H1 (cell line): ENCODE measurements around the gene CHCHD6. TPM values are rescaled to one million over a fixed set of nuclear protein-coding genes. Genes with fewer than 3 reads are reported as not detected.

Experiments used
- CBX8 ChIP-seq: fragments of 300-800, 300-1000 bp; sonication (generic); IDR thresholded peaks from 2 replicates; pipeline ENCODE4 v1.7.1; 2016; ENCODE audit warnings: low read depth, low read length, borderline replicate concordance
- CEBPB ChIP-seq: IDR thresholded peaks from 2 replicates; pipeline ENCODE4 v1.6.1; 2012; ENCODE audit warnings: low read depth, low read length
- CHD2 ChIP-seq: IDR thresholded peaks from 2 replicates; pipeline ENCODE4 v1.6.1; 2012; ENCODE audit warnings: low read length, improper control_type of control experiment
- CTCF ChIP-seq, 3 experiments: IDR thresholded peaks; 1 replicate in 2 of 3; 2 replicates in 1 of 3; pipeline versions ENCODE4 v1.5.1 to v1.6.1; 2011; ENCODE audit warnings: low read length in 3 of 3, mild to moderate bottlenecking in 3 of 3, inconsistent platforms in 2 of 3, low read depth in 1 of 3, moderate library complexity in 1 of 3; ENCODE audit not compliant: insufficient read depth in 1 of 3; ENCODE audit errors: control extremely low read depth in 1 of 3
- KDM5A ChIP-seq: fragments of 200-600 bp; IDR thresholded peaks from 2 replicates; pipeline ENCODE4 v1.7.1; 2012; ENCODE audit warnings: mild to moderate bottlenecking, low read length, inconsistent platforms, mixed read lengths
- RBBP5 ChIP-seq: IDR thresholded peaks from 2 replicates; pipeline ENCODE4 v1.7.1; 2012; ENCODE audit warnings: low read depth, mild to moderate bottlenecking, inconsistent platforms, low read length, moderate library complexity, borderline replicate concordance
- TAF7 ChIP-seq: optimal IDR thresholded peaks from 2 replicates; pipeline ENCODE3; 2011; ENCODE audit warnings: low read depth, mild to moderate bottlenecking, inconsistent platforms, low read length, moderate library complexity, borderline replicate concordance
- polyA plus RNA-seq, 7 experiments: library from polyadenylated mRNA; depleted of rRNA in 3 of 7; stranded (reverse) in 5 of 7; unstranded in 2 of 7; fragments of >200 nt in 5 of 7; fragments of 200-250 nt in 2 of 7; gene quantifications; 1 replicate in 5 of 7; 2 replicates in 1 of 7; 4 replicates in 1 of 7; pipeline versions ENCODE4 v1.2.1 to v1.2.3, GENCODE V29; 2011 to 2013; ENCODE audit warnings: missing spikeins in 2 of 7, mixed read lengths in 2 of 7
- total RNA-seq: library from RNA; stranded (reverse); fragmentation: NEBNext Ultra II Directional; extraction: Animal tissue kit (Norgen Biotek cat#: 25700); gene quantifications from 2 replicates; pipeline ENCODE4 v1.2.1, GENCODE V29; 2021

The CHCHD6 gene
- total and polyA plus RNA-seq, 2 of the 8 experiments (the other 6 are each of a cell fraction or from before 2014, with no cell fraction given) = 32.4 to 37.6 TPM

GRCh38 chr3:126657901-126658300, 46.1 kb upstream of the CHCHD6 start (continued):
- TF ChIP-seq CTCF (IDR thresholded peaks at IDR 0.05; ENCODE audit: control extremely low read depth in 1 of 3, insufficient read depth in 1 of 3, low read depth in 1 of 3, low read length in 3 of 3) = no peak
- TF ChIP-seq TAF7 = no peak
- no peak for TF ChIP-seq CHD2
- TF ChIP-seq RBBP5 = no peak
- no peak for TF ChIP-seq CBX8
- no peak for TF ChIP-seq CEBPB
- TF ChIP-seq KDM5A = no peak
- TF ChIP-seq, all 59 proteins: peak for 0
